GM13977 (cell line): Measurements from ENCODE around the gene OTUD6A.

Experiments
- DNase-seq: peaks from one replicate; pipeline ENCODE4 v3.0.0; 2012; ENCODE audit warnings: low spot score
- in situ Hi-C: fragments of 300-500 bp; cut with MboI; formaldehyde crosslinking; loops from one replicate; pipeline ENCODE4 v1.12.0; 2022; ENCODE audit warnings: low sequenced_read_pairs, low pct_unique_long_range_greater_than_20kb, mixed read lengths, inconsistent platforms; ENCODE audit not compliant: unreplicated experiment
- TF ChIP-seq, protein P1 (sequence below): IDR thresholded peaks from 2 replicates; pipeline ENCODE4 v1.5.1; 2012; ENCODE audit warnings: mild to moderate bottlenecking, control low read depth; ENCODE audit not compliant: insufficient read depth; ENCODE audit errors: extremely low read depth, missing control alignments

OTUD6A gene

DNA sequence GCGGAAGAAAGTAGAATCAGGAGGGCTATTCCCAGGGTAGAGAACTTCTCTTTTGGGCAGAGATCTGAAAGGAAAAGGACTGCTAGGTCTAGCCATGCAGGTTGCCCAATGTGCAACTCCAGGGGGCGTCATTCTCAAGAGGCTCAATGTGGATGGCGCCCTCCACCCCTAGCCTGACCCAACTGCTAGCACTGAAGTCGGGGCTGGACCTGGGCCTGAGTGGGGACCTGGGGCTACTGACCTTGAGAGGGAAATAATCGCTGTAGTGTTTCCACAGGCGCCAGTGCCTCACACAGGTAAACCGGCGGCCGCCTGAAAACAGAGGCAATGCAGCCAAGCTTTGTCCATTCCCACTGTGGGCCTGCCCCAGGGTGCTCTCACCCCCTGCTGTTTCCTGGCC, 18.6 kb upstream of the OTUD6A start:
- TF ChIP-seq, protein P1, sequence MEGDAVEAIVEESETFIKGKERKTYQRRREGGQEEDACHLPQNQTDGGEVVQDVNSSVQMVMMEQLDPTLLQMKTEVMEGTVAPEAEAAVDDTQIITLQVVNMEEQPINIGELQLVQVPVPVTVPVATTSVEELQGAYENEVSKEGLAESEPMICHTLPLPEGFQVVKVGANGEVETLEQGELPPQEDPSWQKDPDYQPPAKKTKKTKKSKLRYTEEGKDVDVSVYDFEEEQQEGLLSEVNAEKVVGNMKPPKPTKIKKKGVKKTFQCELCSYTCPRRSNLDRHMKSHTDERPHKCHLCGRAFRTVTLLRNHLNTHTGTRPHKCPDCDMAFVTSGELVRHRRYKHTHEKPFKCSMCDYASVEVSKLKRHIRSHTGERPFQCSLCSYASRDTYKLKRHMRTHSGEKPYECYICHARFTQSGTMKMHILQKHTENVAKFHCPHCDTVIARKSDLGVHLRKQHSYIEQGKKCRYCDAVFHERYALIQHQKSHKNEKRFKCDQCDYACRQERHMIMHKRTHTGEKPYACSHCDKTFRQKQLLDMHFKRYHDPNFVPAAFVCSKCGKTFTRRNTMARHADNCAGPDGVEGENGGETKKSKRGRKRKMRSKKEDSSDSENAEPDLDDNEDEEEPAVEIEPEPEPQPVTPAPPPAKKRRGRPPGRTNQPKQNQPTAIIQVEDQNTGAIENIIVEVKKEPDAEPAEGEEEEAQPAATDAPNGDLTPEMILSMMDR: no peak
- in situ Hi-C loops: loop anchor here (25.0 kb wide), 1 partner anchor 506 kb away; no protein-coding TSS in a partner anchor

GRCh38 chrX:70044541-70045245, 17.6 kb upstream of the OTUD6A start:
- TF ChIP-seq, protein P1: no peak
- DNase-seq: no peak
- in situ Hi-C loops: loop anchor here (25.0 kb wide), 1 partner anchor 507 kb away; no protein-coding TSS in a partner anchor

More for the DNA sequence above, 18.6 kb upstream of the OTUD6A start:
- DNase-seq: no peak

- no peak for DNase-seq
- TF ChIP-seq, protein P1: no peak
- in situ Hi-C loops: loop anchor here (25.0 kb wide), 1 partner anchor 510 kb away; no protein-coding TSS in a partner anchor
These were observed 15.3 kb upstream of the OTUD6A start for GRCh38 chrX:70046978-70047377.

- in situ Hi-C loops: loop anchor here (25.0 kb wide), 1 partner anchor 512 kb away; no protein-coding TSS in a partner anchor
- TF ChIP-seq, protein P1: no peak
- no peak for DNase-seq
These were observed 12.9 kb upstream of the OTUD6A start for GRCh38 chrX:70049406-70049805.

- TF ChIP-seq, protein P1: no peak
- DNase-seq: no peak
- in situ Hi-C loops: loop anchor here (25.0 kb wide), 1 partner anchor 513 kb away; no protein-coding TSS in a partner anchor
These were observed 12.3 kb upstream of the OTUD6A start, which contains the start of gene AWAT2 for GRCh38 chrX:70049925-70050324. Gene AWAT2, minus strand, starts transcription at chrX:70049938. Its CDS starts 6 bp downstream, at chrX:70049932.

DNA sequence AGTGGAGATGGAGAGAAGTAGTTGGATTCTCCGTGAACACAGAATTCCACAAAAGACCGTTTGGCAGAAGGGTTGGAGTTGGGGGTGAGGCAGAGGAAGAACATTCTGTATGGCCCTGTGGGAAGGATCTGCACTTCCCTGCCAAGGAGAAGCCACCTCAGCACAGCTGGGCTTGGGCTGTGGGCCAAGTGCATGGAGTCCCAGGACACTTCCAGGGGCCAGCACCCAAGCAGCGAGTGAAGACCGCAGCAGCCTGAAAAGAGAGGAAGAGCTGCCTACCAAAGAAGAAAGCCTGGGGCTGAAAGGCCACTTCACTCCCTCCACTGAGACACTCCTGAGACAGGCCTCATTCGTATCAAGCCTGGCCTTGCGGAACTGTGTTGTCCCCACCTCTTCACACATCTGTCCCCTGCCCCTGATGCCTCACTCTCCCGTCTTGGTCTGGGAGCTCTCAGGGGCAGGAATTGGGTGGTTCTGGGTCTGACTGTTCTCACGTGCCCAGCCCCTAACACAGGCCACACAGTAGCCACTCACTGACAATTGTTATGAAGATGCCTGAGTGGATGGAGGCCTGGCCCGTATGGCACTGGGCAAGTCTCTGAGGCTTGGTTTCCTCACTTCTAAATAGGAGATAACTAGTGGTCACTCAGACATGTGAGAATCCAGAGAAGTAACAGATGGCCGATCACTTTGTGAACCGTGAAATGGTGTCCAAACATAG, 9.2 kb upstream of the OTUD6A start:
- TF ChIP-seq, protein P1: no peak
- in situ Hi-C loops: no loop called here
- DNase-seq: no peak
